Measurements from ENCODE around the gene INPP4A. TPM values are rescaled to one million over a fixed set of nuclear protein-coding genes. Genes with fewer than 3 reads are reported as not detected.

Gene INPP4A
- total RNA-seq, 1 donor from 2014 or later, result 40.7 TPM

DNA sequence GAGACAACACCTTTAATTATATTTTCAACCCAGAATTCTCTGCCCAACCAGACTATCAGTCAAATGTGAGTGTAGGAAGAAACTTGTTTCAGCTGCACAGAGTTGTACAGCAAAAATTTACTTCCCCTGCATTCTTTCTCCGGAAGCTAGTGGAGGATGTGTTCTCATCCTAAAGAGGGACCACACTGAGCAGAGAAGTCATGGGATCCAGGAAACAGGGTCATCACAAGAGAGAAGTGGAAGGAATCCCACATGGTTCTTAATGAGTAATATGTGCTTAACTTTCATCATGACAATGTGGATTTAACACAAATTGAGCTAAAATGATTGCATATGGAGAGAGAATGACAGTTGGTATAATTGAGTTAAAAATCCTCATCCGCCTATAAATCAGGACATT lies 78.2 kb downstream of the INPP4A start:
- H3K9me3 Mint-ChIP-seq, result peaks cover 14% of the 10 kb centered on the region
- no peak overlapping the region for H3K4me3 Mint-ChIP-seq
- H3K27ac Mint-ChIP-seq, result no peak overlapping the region
- no peaks in the 10 kb centered on the region for H3K27me3 Mint-ChIP-seq (ENCODE audit: low read depth)
- H3K4me1 Mint-ChIP-seq, result peaks cover 11% of the 10 kb centered on the region
- TF ChIP-seq, protein P1, sequence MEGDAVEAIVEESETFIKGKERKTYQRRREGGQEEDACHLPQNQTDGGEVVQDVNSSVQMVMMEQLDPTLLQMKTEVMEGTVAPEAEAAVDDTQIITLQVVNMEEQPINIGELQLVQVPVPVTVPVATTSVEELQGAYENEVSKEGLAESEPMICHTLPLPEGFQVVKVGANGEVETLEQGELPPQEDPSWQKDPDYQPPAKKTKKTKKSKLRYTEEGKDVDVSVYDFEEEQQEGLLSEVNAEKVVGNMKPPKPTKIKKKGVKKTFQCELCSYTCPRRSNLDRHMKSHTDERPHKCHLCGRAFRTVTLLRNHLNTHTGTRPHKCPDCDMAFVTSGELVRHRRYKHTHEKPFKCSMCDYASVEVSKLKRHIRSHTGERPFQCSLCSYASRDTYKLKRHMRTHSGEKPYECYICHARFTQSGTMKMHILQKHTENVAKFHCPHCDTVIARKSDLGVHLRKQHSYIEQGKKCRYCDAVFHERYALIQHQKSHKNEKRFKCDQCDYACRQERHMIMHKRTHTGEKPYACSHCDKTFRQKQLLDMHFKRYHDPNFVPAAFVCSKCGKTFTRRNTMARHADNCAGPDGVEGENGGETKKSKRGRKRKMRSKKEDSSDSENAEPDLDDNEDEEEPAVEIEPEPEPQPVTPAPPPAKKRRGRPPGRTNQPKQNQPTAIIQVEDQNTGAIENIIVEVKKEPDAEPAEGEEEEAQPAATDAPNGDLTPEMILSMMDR (IDR thresholded peaks at IDR 0.05; ENCODE audit: unreplicated experiment), result no peak
- no peak for DNase-seq (ENCODE audit: low spot score in 2 of 2, unreplicated experiment in 2 of 2)
- H3K36me3 Mint-ChIP-seq, result peaks cover 15% of the 10 kb centered on the region

DNA sequence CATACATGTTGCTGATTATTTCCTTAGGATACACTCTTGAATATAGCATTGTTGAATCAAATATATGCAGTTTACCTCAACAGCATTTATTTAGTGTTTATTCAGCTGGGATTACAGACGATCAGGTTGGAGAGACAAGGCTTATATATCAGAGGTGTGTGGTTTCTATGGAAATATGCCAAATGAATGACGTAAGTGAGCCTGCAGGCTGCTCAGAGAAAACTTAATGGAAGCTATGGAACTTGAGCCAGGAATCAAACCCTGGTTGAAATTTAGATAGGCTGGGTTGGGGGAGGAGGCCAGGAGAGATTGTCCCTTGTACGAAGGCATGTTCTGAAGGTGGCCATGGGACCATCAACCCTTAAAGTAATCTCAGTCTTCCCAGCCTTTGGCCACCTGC lies 79.5 kb downstream of the INPP4A start:
- no peak overlapping the region for H3K4me3 Mint-ChIP-seq
- peaks cover 22% of the 10 kb centered on the region for H3K9me3 Mint-ChIP-seq
- TF ChIP-seq, protein P1 (IDR thresholded peaks at IDR 0.05; ENCODE audit: unreplicated experiment), result no peak
- H3K4me1 Mint-ChIP-seq, result peaks cover 11% of the 10 kb centered on the region
- no peak overlapping the region for H3K27ac Mint-ChIP-seq
- DNase-seq (ENCODE audit: low spot score in 2 of 2, unreplicated experiment in 2 of 2), result no peak
- H3K27me3 Mint-ChIP-seq (ENCODE audit: low read depth), result no peaks in the 10 kb centered on the region
- peaks cover 22% of the 10 kb centered on the region for H3K36me3 Mint-ChIP-seq

DNA sequence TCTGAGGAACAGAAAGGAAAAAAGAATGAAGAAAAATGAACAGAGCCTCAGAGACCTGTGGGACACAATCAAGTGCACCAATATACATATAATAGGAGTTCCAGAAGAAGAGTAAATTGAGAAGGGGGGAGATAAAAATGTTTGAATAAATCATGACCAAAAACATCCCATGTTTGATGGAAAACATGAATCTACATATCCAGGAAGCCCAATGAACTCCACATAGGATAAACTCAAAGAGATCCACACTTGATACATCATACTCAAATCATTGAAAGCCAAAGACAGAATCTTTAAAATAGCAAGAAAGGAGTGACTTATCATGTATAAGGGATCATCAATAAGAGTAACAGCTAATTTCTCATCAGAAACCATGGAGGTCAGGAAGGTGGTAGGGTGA lies 83.7 kb downstream of the INPP4A start:
- Mint-ChIP-seq H3K27me3 (ENCODE audit: low read depth) (no peaks in the 10 kb centered on the region), H3K27ac (no peak overlapping the region), H3K36me3 (peaks cover 20% of the 10 kb centered on the region), H3K4me1 (peaks cover 7% of the 10 kb centered on the region), H3K9me3 (peaks cover 19% of the 10 kb centered on the region), H3K4me3 (no peak overlapping the region)
- TF ChIP-seq, protein P1 (IDR thresholded peaks at IDR 0.05; ENCODE audit: unreplicated experiment), result no peak
- no peak for DNase-seq (ENCODE audit: low spot score in 2 of 2, unreplicated experiment in 2 of 2)

DNA sequence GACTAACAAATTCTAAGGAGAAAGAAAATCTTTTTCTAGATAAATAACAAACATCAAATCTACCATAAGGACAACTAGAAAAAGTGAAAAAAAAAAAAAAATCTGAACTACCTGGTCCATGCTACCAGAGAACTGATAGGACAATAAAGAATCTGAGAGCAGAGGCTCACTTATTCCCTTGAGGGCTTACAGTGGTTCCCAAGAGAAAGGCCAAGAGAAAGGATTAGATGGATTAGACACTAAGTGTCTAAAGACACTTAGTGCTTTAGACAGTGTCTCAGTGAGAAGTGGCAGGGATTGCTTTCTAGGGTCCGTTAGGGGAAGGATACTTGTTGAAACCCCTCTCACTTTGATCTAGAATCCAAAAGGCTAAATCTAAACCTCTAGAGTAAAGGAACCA lies 85.5 kb downstream of the INPP4A start:
- peaks cover 20% of the 10 kb centered on the region for H3K36me3 Mint-ChIP-seq
- no peak overlapping the region for H3K4me3 Mint-ChIP-seq
- TF ChIP-seq, protein P1 (IDR thresholded peaks at IDR 0.05; ENCODE audit: unreplicated experiment), result no peak
- no peaks in the 10 kb centered on the region for H3K4me1 Mint-ChIP-seq
- H3K27ac Mint-ChIP-seq, result no peak overlapping the region
- DNase-seq (ENCODE audit: low spot score in 2 of 2, unreplicated experiment in 2 of 2), result no peak
- H3K9me3 Mint-ChIP-seq, result peaks cover 19% of the 10 kb centered on the region
- H3K27me3 Mint-ChIP-seq (ENCODE audit: low read depth), result no peaks in the 10 kb centered on the region

DNA sequence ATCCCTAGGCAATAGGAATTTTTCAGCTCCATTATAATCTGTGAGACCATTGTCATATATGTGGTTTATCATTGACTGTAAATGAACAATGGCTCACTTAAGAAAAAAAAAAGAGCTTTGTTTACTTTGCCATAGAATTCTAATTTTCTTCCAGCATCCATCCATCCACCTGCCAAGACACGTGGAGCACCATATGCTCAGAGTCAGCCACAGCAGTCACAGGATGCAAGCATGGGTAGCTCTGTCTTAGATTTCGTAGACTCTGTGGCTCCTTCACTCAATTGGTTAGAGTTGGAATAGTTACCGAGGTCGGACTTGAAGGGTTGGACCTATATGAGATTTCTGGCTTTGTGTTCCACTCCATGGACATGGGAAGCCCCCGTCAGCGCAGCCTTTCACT lies 88.1 kb downstream of the INPP4A start:
- no peak for DNase-seq (ENCODE audit: low spot score in 2 of 2, unreplicated experiment in 2 of 2)
- peaks cover 13% of the 10 kb centered on the region for H3K36me3 Mint-ChIP-seq
- no peaks in the 10 kb centered on the region for H3K27me3 Mint-ChIP-seq (ENCODE audit: low read depth)
- H3K4me1 Mint-ChIP-seq, result no peaks in the 10 kb centered on the region
- H3K4me3 Mint-ChIP-seq, result no peak overlapping the region
- TF ChIP-seq, protein P1 (IDR thresholded peaks at IDR 0.05; ENCODE audit: unreplicated experiment), result no peak
- peaks cover 9% of the 10 kb centered on the region for H3K9me3 Mint-ChIP-seq
- no peak overlapping the region for H3K27ac Mint-ChIP-seq

DNA sequence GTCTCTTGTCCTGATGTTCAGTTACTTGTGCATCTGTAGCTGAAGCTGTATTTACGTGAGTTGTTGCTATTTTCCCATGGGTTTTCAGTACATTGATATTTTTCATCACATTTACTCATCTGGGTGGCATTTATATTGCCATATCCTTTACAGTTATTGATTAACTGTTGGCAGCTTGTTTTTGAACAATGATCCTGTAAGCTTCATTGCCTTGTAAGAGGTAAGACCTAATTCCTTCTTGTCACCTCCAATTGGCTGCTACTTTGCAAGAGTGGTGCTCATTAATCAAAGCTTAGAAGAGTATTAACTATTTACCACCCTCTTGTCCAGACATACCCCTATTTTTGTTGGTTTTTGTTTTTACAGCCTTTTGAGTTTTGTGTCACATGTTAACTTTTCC lies 88.9 kb downstream of the INPP4A start:
- no peaks in the 10 kb centered on the region for H3K4me1 Mint-ChIP-seq
- no peak for DNase-seq (ENCODE audit: low spot score in 2 of 2, unreplicated experiment in 2 of 2)
- no peaks in the 10 kb centered on the region for H3K27me3 Mint-ChIP-seq (ENCODE audit: low read depth)
- H3K27ac Mint-ChIP-seq, result no peak overlapping the region
- H3K4me3 Mint-ChIP-seq, result no peak overlapping the region
- TF ChIP-seq, protein P1 (IDR thresholded peaks at IDR 0.05; ENCODE audit: unreplicated experiment), result no peak
- peaks cover under 1% of the 10 kb centered on the region for H3K9me3 Mint-ChIP-seq
- H3K36me3 Mint-ChIP-seq, result peaks cover 9% of the 10 kb centered on the region
